ENCODE data around the gene PXK.

Gene PXK

DNA sequence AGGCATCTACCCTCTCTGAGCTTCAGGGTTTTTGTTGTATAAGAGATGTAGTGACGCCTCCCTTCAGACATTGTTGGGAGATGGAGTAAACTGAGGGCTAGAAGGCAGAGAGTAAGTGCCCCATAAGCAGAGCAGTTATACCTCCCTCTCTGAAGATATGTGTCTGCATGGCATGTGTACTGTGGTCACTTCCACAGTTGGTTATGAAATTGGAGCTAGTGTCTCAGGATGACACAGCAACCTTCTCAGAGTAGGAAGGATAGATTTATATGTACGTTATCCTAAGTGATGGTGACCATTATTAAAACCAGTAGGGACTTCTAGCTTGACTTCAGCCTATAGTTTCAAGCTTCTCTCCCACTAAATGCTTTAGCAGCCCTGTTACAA, 17.9 kb downstream of the PXK start:
- no peak for DNase-seq

DNA sequence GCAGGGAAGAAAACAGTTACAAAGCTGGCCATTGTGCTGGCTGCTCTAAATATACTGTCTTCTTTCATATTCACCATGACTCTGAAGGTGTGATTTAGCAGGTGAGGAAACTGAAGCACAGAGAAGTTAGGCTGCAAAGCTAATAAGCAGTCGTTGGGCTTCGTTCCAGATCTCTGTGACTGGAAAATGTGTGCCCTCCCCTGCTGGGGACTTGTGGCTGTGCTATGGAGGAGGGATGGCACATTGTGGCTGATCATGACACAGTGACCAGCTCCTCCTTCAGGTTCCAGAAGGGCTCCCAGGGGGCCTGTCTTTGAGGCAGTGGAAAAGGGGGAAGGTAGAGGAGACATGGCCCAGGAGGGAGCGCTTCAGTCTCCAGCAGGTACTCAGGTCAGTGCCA, 19.2 kb downstream of the PXK start:
- no peak for DNase-seq

DNA sequence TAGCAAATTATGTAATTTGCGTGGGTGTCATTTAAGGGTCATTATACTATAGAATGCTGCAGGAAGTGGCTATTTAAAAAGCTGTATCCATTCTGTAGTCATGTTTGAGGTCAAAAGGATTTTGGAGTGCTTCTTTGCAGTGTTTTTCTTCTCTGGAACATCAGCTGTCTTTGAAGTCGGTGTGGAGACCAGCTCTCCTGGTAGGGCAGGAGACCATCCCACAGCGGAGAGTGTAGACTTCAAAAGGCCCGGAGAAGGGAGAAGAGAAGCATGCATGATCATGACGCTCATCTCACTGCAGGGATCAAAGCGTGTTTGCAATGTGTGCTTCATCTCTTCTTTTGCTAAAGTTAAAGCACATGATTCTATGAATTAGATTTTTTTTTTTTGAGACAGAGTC, 19.9 kb downstream of the PXK start:
- DNase-seq, result no peak

DNA sequence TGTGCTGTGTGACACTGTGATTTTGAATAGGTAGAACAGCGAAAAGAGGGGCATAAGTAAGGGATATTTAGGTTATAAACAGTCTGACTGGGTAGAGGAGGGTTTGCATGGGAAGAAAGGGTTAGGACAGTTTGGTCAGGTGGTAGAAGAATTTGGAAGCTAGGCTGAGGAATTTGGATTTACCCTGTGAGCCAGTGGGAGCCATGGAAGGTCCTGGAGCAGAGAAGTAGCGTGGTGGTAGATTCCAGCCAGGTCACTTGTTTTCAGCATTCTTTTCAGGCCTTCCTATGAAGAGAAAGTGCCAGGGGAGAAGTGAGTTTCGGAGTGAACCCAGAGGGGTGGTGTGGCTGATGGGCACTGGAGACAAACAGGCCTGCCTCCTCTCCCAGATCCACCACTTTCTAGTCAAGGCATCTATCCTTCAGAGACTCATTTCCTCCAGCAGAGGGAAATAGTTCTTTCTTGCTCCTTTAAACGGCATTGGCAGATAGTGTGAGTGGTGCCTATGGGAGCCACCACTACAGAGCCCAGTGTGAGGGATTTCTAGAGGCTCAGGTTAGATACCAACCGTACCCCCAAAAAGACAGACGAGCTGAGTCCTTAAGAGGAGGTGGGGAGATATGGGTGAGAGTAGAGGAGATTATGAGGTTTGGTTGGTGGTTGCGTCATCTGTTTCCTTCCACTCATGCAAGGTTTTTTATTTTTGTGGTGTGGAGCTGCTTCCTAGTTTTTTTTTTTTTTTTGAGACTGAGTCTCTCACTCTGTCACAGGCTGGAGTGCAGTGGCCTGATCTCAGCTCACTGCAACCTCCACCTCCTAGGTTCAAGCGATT, 21.2 kb downstream of the PXK start:
- no peak for DNase-seq

DNA sequence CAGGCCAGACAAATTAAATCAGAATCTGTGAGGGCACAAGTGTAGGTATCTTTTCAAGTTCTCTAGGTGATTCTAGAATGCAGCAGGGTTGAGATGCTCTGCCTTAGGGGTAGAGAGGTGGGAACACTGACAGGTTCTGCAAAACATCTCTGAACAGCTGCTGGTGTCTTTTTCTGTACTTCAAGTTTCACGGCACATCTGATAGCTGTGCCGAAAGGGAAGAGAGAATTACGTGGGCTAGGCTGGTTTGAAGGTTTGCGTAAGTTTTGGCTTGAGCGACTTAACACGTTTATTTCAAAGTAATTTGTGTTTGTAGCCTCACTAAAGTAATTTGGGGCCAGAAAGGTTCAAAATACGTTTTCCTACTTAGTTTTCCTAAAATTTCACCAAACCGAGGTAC, 22.5 kb downstream of the PXK start:
- no peak for DNase-seq

DNA sequence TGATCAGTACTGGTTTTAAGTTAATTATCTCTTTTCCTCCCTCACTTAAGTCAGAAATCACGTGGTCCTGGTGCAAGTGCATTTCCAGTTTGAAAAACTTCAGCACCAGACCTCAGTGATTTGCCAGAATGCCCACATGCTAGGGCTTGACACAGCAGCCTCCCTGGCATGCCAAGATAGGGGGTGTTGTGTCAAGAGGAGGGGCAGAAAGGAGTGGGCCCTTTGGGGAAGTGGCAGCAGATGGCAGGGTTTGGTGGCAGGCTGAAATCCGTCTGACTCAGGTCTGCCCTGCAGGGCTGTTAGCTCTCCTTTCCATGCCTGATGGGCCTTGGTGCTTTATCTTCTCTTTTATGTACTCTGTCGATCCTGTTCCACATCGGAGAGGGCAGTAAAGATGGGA, 23.4 kb downstream of the PXK start:
- no peak for DNase-seq

DNA sequence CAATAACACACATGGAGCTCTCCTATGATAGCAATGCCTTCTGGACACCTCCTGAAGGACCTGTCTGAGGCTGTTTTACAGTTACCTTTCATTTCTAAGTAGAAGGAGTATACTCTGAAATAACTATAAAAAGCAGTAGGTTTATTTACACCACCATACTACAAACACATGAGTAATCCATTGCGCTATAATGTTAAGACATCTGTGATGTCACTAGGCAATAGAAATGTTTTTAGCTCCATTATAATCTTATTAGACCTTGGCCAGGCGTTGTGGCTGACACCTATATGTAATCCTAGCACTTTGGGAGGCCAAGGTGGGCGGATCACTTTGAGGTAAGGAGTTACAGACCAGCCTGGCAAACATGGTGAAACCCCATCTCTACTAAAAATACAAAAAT, 24.7 kb downstream of the PXK start:
- DNase-seq, result no peak

DNA sequence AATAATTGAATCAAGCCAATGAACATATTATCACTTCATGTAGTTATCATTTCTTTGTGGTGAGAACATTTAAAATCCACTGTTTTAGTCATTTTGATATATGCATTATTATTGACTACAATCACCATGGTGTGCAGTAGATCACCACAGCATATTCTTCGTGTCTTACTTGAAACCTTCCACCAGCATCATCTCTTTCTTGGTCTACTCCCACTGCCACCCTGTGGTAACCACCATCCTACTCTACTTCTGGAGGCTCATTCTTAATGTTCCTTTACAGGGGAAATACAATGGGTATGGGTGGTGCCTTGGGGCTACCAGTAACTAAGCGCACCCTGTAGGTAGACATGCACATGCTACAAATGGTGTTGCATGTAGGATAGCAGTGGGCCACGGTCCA, 25.4 kb downstream of the PXK start:
- no peak for DNase-seq

DNA sequence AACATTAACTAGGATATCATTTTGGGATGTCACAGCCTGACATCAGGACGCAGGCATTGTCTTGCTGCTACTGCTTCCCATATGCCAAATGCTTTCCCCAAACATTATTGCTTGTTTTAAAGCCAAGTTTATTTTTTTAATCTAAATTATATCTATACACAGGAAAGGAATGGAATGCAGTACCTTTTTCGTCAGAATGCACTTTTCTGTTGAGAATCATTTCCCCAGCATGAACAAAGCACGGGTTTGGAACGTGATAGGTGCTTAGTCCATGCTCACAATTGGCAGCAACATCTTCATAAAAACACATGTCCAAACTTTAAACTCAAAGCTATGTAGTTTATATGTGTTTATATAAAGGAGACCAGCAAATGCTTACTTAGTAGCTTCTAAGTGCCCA, 26.1 kb downstream of the PXK start:
- no peak for DNase-seq

DNA sequence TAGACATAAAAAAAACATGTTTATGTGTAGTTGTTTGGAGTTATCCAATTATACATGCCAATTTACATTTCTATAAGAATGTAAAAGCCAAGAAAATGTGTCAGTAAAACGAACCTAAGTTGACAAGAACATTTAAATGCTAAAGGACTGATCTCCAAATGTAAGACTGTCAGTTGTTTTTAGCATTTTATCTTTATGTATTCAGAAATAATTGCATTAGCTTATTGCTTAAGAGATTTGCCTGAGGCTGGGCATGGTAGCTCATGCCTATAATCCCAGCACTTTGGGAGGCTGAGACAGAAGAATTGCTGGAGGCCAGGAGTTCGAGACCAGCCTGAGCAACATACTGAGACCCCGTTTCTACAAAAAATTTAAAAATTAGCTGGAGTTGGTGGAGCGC, 26.9 kb downstream of the PXK start:
- no peak for DNase-seq

DNA sequence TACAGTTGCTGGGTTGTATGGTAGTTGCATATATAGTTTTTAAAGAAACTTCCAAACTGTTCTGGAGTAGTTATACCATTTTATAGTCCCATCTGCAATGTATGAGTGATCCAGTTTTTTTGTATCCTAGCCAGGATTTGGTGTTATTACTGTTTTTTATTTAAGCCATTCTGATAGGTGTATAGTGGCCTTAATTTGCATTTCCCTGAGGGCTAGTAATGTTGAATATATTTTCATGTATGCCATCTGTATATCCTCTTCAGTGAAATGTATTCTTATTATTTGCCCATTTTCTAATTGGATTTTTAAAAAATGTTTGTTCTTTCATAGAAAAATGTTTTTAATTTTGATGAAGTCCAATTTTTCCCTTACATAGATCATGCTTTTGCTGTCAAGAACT, 29.2 kb downstream of the PXK start:
- no peak for DNase-seq

DNA sequence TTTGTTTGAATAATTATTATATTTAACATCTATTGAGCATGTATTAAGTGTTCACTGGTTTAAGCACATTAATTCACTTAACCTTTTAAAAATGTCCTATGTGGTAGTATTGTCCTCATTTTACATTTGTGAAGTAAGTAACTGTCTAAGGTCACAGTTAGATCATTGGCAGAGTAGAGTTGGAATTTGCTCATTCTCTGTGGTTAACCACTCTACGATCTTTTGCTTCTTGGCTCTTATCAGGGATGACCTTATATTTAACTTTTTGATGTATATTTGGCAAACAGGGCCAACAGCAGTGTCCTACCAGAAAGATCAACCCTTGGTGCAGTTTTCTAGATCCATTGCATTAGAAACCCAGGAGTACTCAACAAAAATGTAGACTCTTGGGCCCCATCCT, 34.0 kb downstream of the PXK start:
- no peak for DNase-seq

DNA sequence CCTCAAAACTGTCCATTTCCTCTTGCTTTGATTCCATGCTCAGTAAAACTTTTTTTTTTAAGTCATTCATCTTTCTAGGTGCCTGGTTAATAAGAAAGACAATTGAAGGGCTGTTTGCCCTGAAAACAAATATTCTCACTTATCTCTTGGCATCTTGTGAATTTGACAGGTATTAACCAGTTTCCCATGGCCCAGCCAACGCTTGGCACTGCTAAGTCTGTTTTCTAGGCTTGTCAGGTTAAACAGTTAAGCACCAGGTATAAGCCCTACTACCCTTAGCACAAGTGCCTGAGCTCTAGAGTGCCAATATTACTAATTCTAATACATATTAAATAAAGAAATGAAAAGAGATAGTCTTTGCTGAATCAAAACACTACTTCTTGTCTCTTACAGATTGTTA, 36.3 kb downstream of the PXK start:
- DNase-seq, result no peak

DNA sequence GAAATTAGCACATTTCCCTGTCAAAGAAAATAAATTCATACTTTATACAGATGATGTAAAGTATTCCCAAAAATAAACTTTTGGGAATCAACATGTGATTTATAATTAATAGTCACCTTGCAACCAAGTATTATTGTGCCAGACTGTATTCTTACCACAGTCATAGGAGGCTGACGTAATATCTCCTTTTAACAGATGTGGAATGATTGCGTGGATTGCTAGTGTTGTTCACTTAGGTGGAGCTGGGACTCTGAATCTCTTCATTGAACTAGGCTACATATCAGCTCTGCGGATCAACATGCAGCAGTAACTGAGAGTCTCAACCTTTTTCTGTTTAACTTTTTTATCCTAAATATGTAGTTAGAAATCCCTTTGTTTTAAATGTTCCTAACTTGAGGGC, 37.2 kb downstream of the PXK start:
- DNase-seq, result no peak

DNA sequence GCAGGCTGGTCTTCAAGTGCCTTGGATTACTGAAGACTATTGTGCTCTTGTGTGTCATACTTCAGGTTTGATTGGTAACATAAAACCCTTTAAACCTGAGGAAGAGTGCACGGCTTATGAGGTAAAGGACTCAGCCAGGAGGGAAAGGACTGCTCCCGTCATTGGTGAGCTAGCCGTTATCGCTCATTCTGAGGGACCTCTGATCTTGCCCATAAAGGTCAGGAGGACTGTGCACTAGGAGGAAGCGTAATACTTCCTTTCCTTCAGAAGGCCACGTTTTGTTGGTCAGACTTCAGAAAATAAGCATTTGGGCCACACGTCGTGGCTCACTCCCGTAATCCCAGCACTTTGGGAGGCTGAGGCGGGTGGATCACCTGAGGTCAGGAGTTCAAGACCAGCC, 37.7 kb downstream of the PXK start:
- DNase-seq, result no peak

DNA sequence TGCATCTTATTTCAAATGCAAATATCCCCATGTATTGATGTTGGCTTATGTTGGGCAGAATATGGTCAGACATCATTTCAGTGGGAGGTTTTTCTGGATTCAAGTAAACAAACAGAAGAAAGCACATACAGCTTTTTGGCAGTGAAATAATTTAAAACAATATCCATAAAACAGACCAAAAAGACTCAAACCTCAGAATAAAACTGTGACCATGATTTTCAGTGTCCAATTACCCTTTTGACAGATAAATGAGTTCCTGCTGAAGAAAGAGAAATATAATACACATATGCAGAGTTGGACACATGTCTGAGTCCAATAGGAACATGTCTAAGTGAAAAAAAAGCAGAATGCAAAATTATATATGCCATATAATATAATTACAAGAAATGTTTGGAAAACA, 39.1 kb downstream of the PXK start:
- no peak for DNase-seq

DNA sequence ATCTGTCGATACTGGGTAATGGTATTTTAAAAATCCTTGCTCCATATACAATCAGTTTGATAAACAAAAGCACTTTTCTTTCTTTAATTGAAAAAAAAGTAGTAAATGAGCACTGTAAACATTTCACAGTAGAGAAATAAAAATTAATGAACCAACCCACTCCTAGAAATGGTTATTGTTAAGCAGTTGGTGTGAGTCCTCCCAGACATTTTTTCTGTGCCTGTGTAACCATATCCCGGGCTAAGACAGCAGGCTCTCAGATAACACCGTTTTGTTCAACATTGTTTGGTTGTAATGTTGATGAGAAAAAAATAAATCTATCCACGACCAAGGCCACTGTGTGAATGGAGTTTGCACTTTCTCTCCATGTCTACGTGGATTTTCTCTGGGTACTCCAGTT, 42.6 kb downstream of the PXK start:
- no peak for DNase-seq

DNA sequence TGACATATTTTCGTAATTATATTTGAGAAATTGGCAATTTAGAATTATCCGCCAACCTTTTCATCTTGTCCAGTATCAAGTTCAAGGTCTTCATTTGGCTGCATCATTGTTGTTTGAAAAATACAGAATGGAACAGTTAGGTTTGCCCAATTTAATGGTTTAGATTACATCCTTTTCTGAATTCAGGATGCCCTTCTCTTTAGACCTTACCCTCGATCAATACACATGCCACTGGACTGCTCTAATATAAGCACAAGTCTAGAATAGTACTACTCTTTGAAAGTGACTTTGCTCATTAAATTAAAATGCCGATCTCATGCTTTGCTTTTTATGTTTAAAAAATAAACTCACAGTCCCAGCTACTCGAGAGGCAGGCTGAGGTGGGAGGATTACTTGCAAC, 44.5 kb downstream of the PXK start:
- no peak for DNase-seq

DNA sequence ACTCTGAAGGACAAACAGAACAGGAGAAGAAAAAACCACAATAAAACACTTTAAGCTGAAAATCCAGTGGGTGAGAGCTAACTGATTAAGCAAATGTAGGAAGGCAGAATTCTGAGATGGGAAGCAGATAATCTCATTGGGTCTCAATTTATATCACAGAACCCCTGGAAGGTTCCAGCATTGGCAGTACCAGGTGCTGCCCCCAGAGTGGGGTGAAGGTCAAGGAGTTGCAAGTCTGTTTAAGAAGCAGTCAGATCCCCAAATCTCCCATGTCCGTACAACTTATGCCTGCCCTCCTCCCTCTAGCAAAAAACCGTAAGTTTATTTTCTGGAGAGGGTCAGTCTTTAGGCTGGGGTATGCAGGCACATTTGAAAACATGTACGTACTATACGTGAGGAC, 45.1 kb downstream of the PXK start:
- DNase-seq, result no peak

DNA sequence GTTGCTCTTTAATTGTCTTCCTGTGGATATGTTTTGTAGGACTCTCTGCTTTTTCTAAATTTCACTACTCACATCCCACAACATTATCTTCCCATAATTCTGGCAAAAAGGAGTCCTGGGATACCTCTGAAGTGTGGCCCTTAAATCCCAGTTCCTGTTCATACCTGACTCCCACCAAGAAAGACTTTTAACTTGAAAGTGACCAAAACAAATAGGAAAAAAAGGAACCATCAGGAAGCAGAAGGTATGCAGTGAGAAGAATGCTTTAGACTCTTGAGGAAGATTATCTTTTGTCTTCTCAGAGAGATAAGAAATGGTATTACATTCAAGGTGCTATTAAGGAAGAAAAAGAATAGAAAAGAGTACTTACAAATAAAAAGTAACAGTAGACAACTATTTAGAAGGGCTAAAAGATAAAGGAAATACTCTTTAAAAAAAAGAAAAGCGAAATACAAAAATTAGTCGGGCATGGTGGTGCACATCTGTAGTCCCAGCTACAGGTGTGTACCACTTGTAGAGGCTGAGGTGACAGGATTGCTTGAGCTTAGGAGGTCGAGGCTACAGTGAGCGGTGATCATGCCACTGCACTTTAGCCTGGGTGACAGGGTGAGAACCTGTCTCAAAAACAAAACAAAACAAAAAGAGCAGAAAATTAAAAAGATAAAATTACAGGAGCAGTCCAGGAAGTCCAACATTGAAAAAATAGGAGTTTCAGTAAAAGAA, 46.8 kb downstream of the PXK start:
- no peak for DNase-seq

DNA sequence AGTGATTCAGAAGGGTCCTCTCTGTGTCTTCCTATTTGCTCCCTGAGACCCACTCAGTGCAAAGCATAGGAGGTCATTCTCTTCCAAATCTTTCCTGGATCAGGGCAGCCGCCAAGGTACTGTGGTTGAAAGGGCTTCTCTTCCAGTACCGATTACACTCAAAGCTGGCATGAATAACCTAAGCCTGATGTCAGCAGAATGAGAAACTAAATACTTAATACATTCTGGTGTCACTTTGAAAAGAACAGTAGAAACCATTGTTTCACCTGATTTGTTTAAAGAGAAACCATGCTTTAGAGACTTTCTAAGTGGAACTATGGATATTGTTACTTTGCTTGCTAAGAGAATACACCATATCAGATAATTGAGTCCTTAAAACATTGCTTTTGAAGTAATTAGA, 50.8 kb downstream of the PXK start:
- DNase-seq, result no peak

DNA sequence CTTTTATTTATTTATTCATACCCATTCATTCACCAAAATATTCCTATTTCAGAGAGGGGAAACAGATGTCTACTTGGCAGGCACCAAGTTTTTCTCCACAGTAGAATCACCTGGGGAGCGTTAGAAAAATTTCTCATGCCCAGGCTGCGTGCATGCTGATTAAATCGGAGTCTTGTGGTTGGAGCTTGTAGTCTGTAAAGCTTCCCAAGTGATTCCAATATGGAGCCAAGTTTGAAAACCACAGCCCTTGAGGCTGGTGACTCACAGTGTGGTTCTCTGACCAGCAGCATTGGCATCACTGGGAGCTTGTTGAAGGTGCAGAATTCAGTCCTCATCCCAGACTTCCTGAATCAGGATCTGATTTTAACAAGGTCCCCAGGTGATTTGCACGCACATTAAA, 51.2 kb downstream of the PXK start:
- no peak for DNase-seq

DNA sequence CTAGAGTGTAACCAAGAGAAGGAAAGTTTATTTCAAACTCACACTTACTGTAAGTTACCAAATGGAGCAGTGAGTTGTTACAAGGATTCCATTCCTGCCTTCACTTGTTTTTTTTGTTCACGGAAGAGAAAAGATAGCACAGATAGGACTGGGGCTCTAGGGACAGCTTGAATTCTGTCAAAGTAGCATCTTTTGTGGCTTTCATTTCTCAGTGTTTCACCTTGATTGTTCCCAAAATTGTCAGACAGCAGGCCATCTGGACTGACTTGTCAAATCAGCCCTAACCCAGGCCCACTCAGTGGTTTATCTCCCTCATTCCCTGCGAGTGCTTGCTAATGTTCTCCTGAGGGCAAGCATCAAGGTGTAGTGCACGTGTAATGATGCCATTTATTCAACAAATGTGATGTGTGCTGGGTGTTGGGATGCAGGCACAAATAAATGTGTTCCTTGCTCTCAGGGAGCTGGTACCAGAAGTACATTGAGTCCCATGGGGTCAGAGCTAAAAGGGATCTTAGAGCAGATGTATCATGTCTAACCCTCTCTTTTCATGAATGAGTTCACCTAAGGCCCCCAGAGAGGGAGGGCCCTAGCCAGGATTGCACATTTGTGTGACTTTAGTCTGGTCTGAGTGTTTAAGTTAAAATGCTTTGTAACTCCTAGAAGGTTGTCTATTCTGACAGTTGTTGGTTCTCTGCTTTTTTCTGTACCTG, 51.8 kb downstream of the PXK start:
- no peak for DNase-seq

Measured in NCI-H1436 (cell line).